OCI-LY1 (cell line): ENCODE measurements around the gene CERS6.

Experiments used
- CTCF ChIP-seq: fragments of 200-600 bp; sonication (generic), shearing (Covaris generic); IDR thresholded peaks from 2 replicates; pipeline ENCODE4 v1.5.1; 2017; ENCODE audit warnings: mild to moderate bottlenecking, antibody characterized with exemption, low read length, moderate library complexity, mixed read lengths
- EZH2 ChIP-seq: fragments of 200-600 bp; sonication (generic), shearing (Covaris generic); IDR thresholded peaks from 2 replicates; pipeline ENCODE4 v1.8.0; 2017; ENCODE audit warnings: borderline replicate concordance, mixed run types, mild to moderate bottlenecking, antibody characterized with exemption, low read length, moderate library complexity, mixed read lengths

- TF ChIP-seq CTCF (no peak), EZH2 (no peak)
Measured at GRCh38 chr2:168811696-168812095, 355.6 kb downstream of the CERS6 start.
